Stimulated activated naive CD8-positive, alpha-beta T cell treated with anti-CD3 and anti-CD28 coated beads, Interleukin-15, Interleukin-2, amounts not matched to agents 100 ng/mL and 50 ng/mL, for 24 hours (primary cell): ENCODE results near the gene PLSCR1.

Experiments used
- H3K27ac Mint-ChIP-seq: one replicate; pipeline ENCODE4 v1.8.0; 2021; ENCODE audit warnings: mild to moderate bottlenecking, mixed read lengths
- H3K27me3 Mint-ChIP-seq: one replicate; pipeline ENCODE4 v1.8.0; 2021; ENCODE audit warnings: mixed read lengths
- H3K36me3 Mint-ChIP-seq: one replicate; pipeline ENCODE4 v1.8.0; 2021; ENCODE audit warnings: low read depth, mixed read lengths
- H3K4me1 Mint-ChIP-seq: one replicate; pipeline ENCODE4 v1.8.0; 2021; ENCODE audit warnings: low read depth, mixed read lengths
- H3K4me3 Mint-ChIP-seq: one replicate; pipeline ENCODE4 v1.8.0; 2021; ENCODE audit warnings: mild to moderate bottlenecking, mixed read lengths
- H3K9me3 Mint-ChIP-seq: one replicate; pipeline ENCODE4 v1.8.0; 2021; ENCODE audit warnings: mixed read lengths

The PLSCR1 gene

GRCh38 chr3:146559388-146559787 lies 15.0 kb upstream of the PLSCR1 start:
- no peaks in the 10 kb centered on the region for H3K36me3 Mint-ChIP-seq
- no peaks in the 10 kb centered on the region for H3K4me1 Mint-ChIP-seq
- no peaks in the 10 kb centered on the region for H3K27me3 Mint-ChIP-seq
- no peak overlapping the region for H3K27ac Mint-ChIP-seq
- H3K9me3 Mint-ChIP-seq: no peaks in the 10 kb centered on the region
- H3K4me3 Mint-ChIP-seq: no peak overlapping the region

- H3K4me3 Mint-ChIP-seq: no peak overlapping the region
- H3K27me3 Mint-ChIP-seq: no peaks in the 10 kb centered on the region
- no peaks in the 10 kb centered on the region for H3K36me3 Mint-ChIP-seq
- no peak overlapping the region for H3K27ac Mint-ChIP-seq
- H3K9me3 Mint-ChIP-seq: no peaks in the 10 kb centered on the region
- H3K4me1 Mint-ChIP-seq: no peaks in the 10 kb centered on the region
These were observed 14.4 kb upstream of the PLSCR1 start for GRCh38 chr3:146558781-146559180.

- Mint-ChIP-seq H3K27ac (no peak overlapping the region), H3K4me1 (no peaks in the 10 kb centered on the region), H3K9me3 (no peaks in the 10 kb centered on the region), H3K4me3 (no peak overlapping the region), H3K27me3 (no peaks in the 10 kb centered on the region), H3K36me3 (no peaks in the 10 kb centered on the region)
These were observed 13.3 kb upstream of the PLSCR1 start for GRCh38 chr3:146557745-146558144.

GRCh38 chr3:146555311-146555710 lies 10.9 kb upstream of the PLSCR1 start:
- Mint-ChIP-seq H3K36me3 (no peaks in the 10 kb centered on the region), H3K4me1 (peaks cover 12% of the 10 kb centered on the region), H3K4me3 (no peak overlapping the region), H3K9me3 (no peaks in the 10 kb centered on the region), H3K27ac (no peak overlapping the region), H3K27me3 (no peaks in the 10 kb centered on the region)

- Mint-ChIP-seq H3K36me3 (no peaks in the 10 kb centered on the region), H3K27me3 (no peaks in the 10 kb centered on the region), H3K9me3 (no peaks in the 10 kb centered on the region), H3K27ac (no peak overlapping the region), H3K4me1 (peaks cover 20% of the 10 kb centered on the region), H3K4me3 (no peak overlapping the region)
These were observed 9.8 kb upstream of the PLSCR1 start for GRCh38 chr3:146554151-146554760.

GRCh38 chr3:146550743-146551510 lies 6.5 kb upstream of the PLSCR1 start:
- Mint-ChIP-seq H3K27ac (no peak overlapping the region), H3K27me3 (no peaks in the 10 kb centered on the region), H3K4me3 (no peak overlapping the region)

GRCh38 chr3:146550070-146550615 lies 5.7 kb upstream of the PLSCR1 start:
- H3K36me3 Mint-ChIP-seq: no peaks in the 10 kb centered on the region
- peaks cover 40% of the 10 kb centered on the region for H3K4me1 Mint-ChIP-seq
- no peaks in the 10 kb centered on the region for H3K9me3 Mint-ChIP-seq
- no peak overlapping the region for H3K4me3 Mint-ChIP-seq
- H3K27ac Mint-ChIP-seq: peak overlapping the region; percentile 54
- no peaks in the 10 kb centered on the region for H3K27me3 Mint-ChIP-seq

More at GRCh38 chr3:146550743-146551510, 6.5 kb upstream of the PLSCR1 start:
- Mint-ChIP-seq H3K36me3 (no peaks in the 10 kb centered on the region), H3K9me3 (no peaks in the 10 kb centered on the region), H3K4me1 (peaks cover 40% of the 10 kb centered on the region)

GRCh38 chr3:146547235-146547835 lies 2.9 kb upstream of the PLSCR1 start:
- H3K27ac Mint-ChIP-seq: no peak overlapping the region

GRCh38 chr3:146546366-146546965 lies 2.1 kb upstream of the PLSCR1 start:
- Mint-ChIP-seq H3K27me3 (no peaks in the 10 kb centered on the region), H3K27ac (no peak overlapping the region), H3K4me1 (peaks cover 56% of the 10 kb centered on the region), H3K4me3 (no peak overlapping the region), H3K9me3 (no peaks in the 10 kb centered on the region), H3K36me3 (peaks cover 14% of the 10 kb centered on the region)

More at GRCh38 chr3:146547235-146547835, 2.9 kb upstream of the PLSCR1 start:
- H3K4me1 Mint-ChIP-seq: peaks cover 48% of the 10 kb centered on the region
- H3K27me3 Mint-ChIP-seq: no peaks in the 10 kb centered on the region
- H3K9me3 Mint-ChIP-seq: no peaks in the 10 kb centered on the region
- peaks cover 6% of the 10 kb centered on the region for H3K36me3 Mint-ChIP-seq
- H3K4me3 Mint-ChIP-seq: no peak overlapping the region

GRCh38 chr3:146544929-146545528 lies 622 bp upstream of the PLSCR1 start:
- peak overlapping the region; percentile 81 for H3K27ac Mint-ChIP-seq
- no peaks in the 10 kb centered on the region for H3K9me3 Mint-ChIP-seq
- no peaks in the 10 kb centered on the region for H3K27me3 Mint-ChIP-seq
- peaks cover 56% of the 10 kb centered on the region for H3K4me1 Mint-ChIP-seq
- peaks cover 25% of the 10 kb centered on the region for H3K36me3 Mint-ChIP-seq
- H3K4me3 Mint-ChIP-seq: peak overlapping the region; percentile 90

- no peaks in the 10 kb centered on the region for H3K9me3 Mint-ChIP-seq
- H3K27ac Mint-ChIP-seq: peak overlapping the region; percentile 81
- peaks cover 33% of the 10 kb centered on the region for H3K36me3 Mint-ChIP-seq
These were observed 876 bp downstream of the PLSCR1 start for GRCh38 chr3:146543461-146544001.

GRCh38 chr3:146542978-146543377 lies 1.4 kb downstream of the PLSCR1 start:
- peaks cover 33% of the 10 kb centered on the region for H3K36me3 Mint-ChIP-seq
- H3K4me1 Mint-ChIP-seq: peaks cover 59% of the 10 kb centered on the region
- peak overlapping the region; percentile 81 for H3K27ac Mint-ChIP-seq
- peak overlapping the region; percentile 90 for H3K4me3 Mint-ChIP-seq
- H3K9me3 Mint-ChIP-seq: no peaks in the 10 kb centered on the region
- H3K27me3 Mint-ChIP-seq: no peaks in the 10 kb centered on the region

More at GRCh38 chr3:146543461-146544001, 876 bp downstream of the PLSCR1 start:
- H3K4me1 Mint-ChIP-seq: peaks cover 59% of the 10 kb centered on the region
- H3K27me3 Mint-ChIP-seq: no peaks in the 10 kb centered on the region
- H3K4me3 Mint-ChIP-seq: peak overlapping the region; percentile 90

GRCh38 chr3:146542179-146542578 lies 2.2 kb downstream of the PLSCR1 start:
- H3K4me3 Mint-ChIP-seq: peak overlapping the region; percentile 90
- H3K27me3 Mint-ChIP-seq: no peaks in the 10 kb centered on the region
- H3K27ac Mint-ChIP-seq: peak overlapping the region; percentile 50
- peaks cover 40% of the 10 kb centered on the region for H3K36me3 Mint-ChIP-seq
- H3K9me3 Mint-ChIP-seq: no peaks in the 10 kb centered on the region
- H3K4me1 Mint-ChIP-seq: peaks cover 57% of the 10 kb centered on the region

- Mint-ChIP-seq H3K36me3 (peaks cover 49% of the 10 kb centered on the region), H3K27me3 (no peaks in the 10 kb centered on the region), H3K27ac (peak overlapping the region; percentile 17), H3K4me1 (peaks cover 51% of the 10 kb centered on the region), H3K4me3 (peak overlapping the region; percentile 90), H3K9me3 (no peaks in the 10 kb centered on the region)
These were observed 3.4 kb downstream of the PLSCR1 start for GRCh38 chr3:146540978-146541377.
